A673 (cell line): ENCODE data around the gene FAM200C. TPM values are rescaled to one million over a fixed set of nuclear protein-coding genes. Genes with fewer than 3 reads are reported as not detected.

Experiments
- BruUV-seq: library from RNA; stranded (reverse); fragments of 400-500 nt; replicated peaks from 2 replicates; lab custom pipeline; 2021; lab: Mats Ljungman, UMichigan
- CTCF ChIA-PET: fragments of 300-600 bp; sonication (Branson Sonifier 250); formaldehyde crosslinking; loops from one replicate; lab custom pipeline; 2022; ENCODE audit warnings: antibody characterized with exemption; lab: Charles Lee
- POLR2A ChIA-PET: fragments of 300-600 bp; sonication (Branson Sonifier 250); formaldehyde crosslinking; loops from one replicate; lab custom pipeline; 2022; ENCODE audit warnings: antibody characterized with exemption; ENCODE audit not compliant: low non-redundant PET; lab: Charles Lee
- DNase-seq: peaks from one replicate; pipeline ENCODE4 v3.0.0-alpha.2; 2015; ENCODE audit warnings: low spot score
- H3K27ac ChIP-seq: fragments of 200-600 bp; sonication (generic); 2 replicates; pipeline ENCODE4 v1.5.1; 2016; ENCODE audit warnings: mixed run types, low read depth, mild to moderate bottlenecking, mixed read lengths, antibody characterized with exemption, low read length; ENCODE audit not compliant: poor library complexity, severe bottlenecking
- H3K27me3 ChIP-seq: fragments of 200-600 bp; sonication (generic); replicated peaks from 2 replicates; pipeline ENCODE4 v1.6.1; 2017; ENCODE audit warnings: mixed run types, low read depth, mild to moderate bottlenecking, mixed read lengths, antibody characterized with exemption, low read length; ENCODE audit not compliant: insufficient read depth, poor library complexity
- H3K36me3 ChIP-seq: fragments of 200-600 bp; sonication (generic); 2 replicates; pipeline ENCODE4 v1.6.1; 2016; ENCODE audit warnings: mixed run types, mild to moderate bottlenecking, mixed read lengths, antibody characterized with exemption, low read length; ENCODE audit not compliant: insufficient read depth, poor library complexity, severe bottlenecking
- H3K4me1 ChIP-seq: fragments of 200-600 bp; sonication (generic); 2 replicates; pipeline ENCODE4 v1.6.1; 2017; ENCODE audit warnings: mixed run types, mild to moderate bottlenecking, mixed read lengths, antibody characterized with exemption, low read length; ENCODE audit not compliant: insufficient read depth, poor library complexity, severe bottlenecking
- H3K4me3 ChIP-seq: fragments of 200-600 bp; sonication (generic); 2 replicates; pipeline ENCODE4 v1.5.1; 2016; ENCODE audit warnings: low read depth, mixed run types, mild to moderate bottlenecking, mixed read lengths, low read length; ENCODE audit not compliant: poor library complexity, severe bottlenecking
- H3K9me3 ChIP-seq: fragments of 200-600 bp; sonication (generic); 2 replicates; pipeline ENCODE4 v1.6.1; 2016; ENCODE audit warnings: mixed run types, low read depth, mild to moderate bottlenecking, mixed read lengths, antibody characterized with exemption, low read length; ENCODE audit not compliant: poor library complexity, severe bottlenecking
- CTCF ChIP-seq: fragments of 300-800, 200-600 bp; sonication (generic); conservative IDR thresholded peaks from 2 replicates; pipeline ENCODE4 v1.5.1; 2017; ENCODE audit warnings: low read depth, mild to moderate bottlenecking, antibody characterized with exemption, low read length, moderate library complexity, mixed read lengths
- EZH2 ChIP-seq: fragments of 200-600 bp; sonication (generic); IDR thresholded peaks from 2 replicates; pipeline ENCODE4 v1.6.1; 2017; ENCODE audit warnings: borderline replicate concordance, low read depth, mild to moderate bottlenecking, mixed read lengths, antibody characterized with exemption, low read length; ENCODE audit not compliant: poor library complexity, severe bottlenecking
- intact Hi-C: fragments of 100-400 bp; cut with micrococcal nuclease; formaldehyde crosslinking; loops from one replicate; pipeline ENCODE4 v1.10.0; 2022; ENCODE audit not compliant: unreplicated experiment
- total RNA-seq: library from RNA; stranded (reverse); gene quantifications from 2 replicates; pipeline ENCODE4 v1.2.3, GENCODE V29; 2021

Gene FAM200C
- total RNA-seq, 1 experiment from 2014 or later: 6.3 TPM

- no peaks in the 10 kb centered on the region for H3K27me3 ChIP-seq
- DNase-seq: no peak
- POLR2A ChIA-PET: no interaction called here
- BruUV-seq: no TSS peak
- intact Hi-C loops: no loop called here
- no peak overlapping the region for H3K27ac ChIP-seq
- TF ChIP-seq EZH2 (no peak), CTCF (no peak)
- no peaks in the 10 kb centered on the region for H3K9me3 ChIP-seq
- H3K4me3 ChIP-seq: no peak overlapping the region
- CTCF ChIA-PET: no interaction called here
- peaks cover 23% of the 10 kb centered on the region for H3K36me3 ChIP-seq
- no peaks in the 10 kb centered on the region for H3K4me1 ChIP-seq
Measured at GRCh38 chr5:160432787-160433186, 32.9 kb upstream of the FAM200C start.

GRCh38 chr5:160432196-160432595 is 32.3 kb upstream of the FAM200C start:
- no peak for DNase-seq
- ChIA-PET CTCF (no interaction called here), POLR2A (no interaction called here)
- no TSS peak for BruUV-seq
- no peaks in the 10 kb centered on the region for H3K9me3 ChIP-seq
- H3K4me3 ChIP-seq: no peak overlapping the region
- no peaks in the 10 kb centered on the region for H3K4me1 ChIP-seq
- peaks cover 28% of the 10 kb centered on the region for H3K36me3 ChIP-seq
- H3K27ac ChIP-seq: no peak overlapping the region
- intact Hi-C loops: no loop called here
- TF ChIP-seq EZH2: no peak
- H3K27me3 ChIP-seq: no peaks in the 10 kb centered on the region

GRCh38 chr5:160427607-160428006 is 27.8 kb upstream of the FAM200C start:
- Histone ChIP-seq H3K4me1 (peaks cover 32% of the 10 kb centered on the region), H3K4me3 (no peak overlapping the region), H3K27ac (no peak overlapping the region), H3K36me3 (peaks cover 70% of the 10 kb centered on the region), H3K9me3 (no peaks in the 10 kb centered on the region), H3K27me3 (no peaks in the 10 kb centered on the region)
- POLR2A ChIA-PET: no interaction called here
- no TSS peak for BruUV-seq
- DNase-seq: no peak
- TF ChIP-seq EZH2: no peak
- TF ChIP-seq CTCF: no peak
- CTCF ChIA-PET: no interaction called here
- intact Hi-C loops: no loop called here

- BruUV-seq: no TSS peak
- intact Hi-C loops: no loop called here
- Histone ChIP-seq H3K36me3 (peaks cover 51% of the 10 kb centered on the region), H3K27ac (no peak overlapping the region), H3K4me1 (peaks cover 42% of the 10 kb centered on the region), H3K9me3 (no peaks in the 10 kb centered on the region), H3K4me3 (peak overlapping the region; percentile 68), H3K27me3 (no peaks in the 10 kb centered on the region)
- ChIA-PET POLR2A (no interaction called here), CTCF (interaction anchor here (1.9 kb wide), 1 partner anchor 15 kb away, joined by 8 read pairs; no protein-coding TSS in a partner anchor)
- no peak for TF ChIP-seq CTCF
- TF ChIP-seq EZH2: no peak
- no peak for DNase-seq
Measured at GRCh38 chr5:160423099-160423498, 23.2 kb upstream of the FAM200C start.
